Transverse colon (tissue), 3 donors: ENCODE measurements around the gene CRYGS.

Source experiments
- POLR2A ChIP-seq: fragments of 450-650 bp; IDR thresholded peaks from one replicate; pipeline ENCODE4 v1.6.1; 2016; ENCODE audit warnings: antibody characterized with exemption, mild to moderate bottlenecking, moderate library complexity
- POLR2AphosphoS5 ChIP-seq, 3 donors: sonication (generic); formaldehyde crosslinking; IDR thresholded peaks; one replicate each; pipeline ENCODE4 v1.6.1; 2016; ENCODE audit warnings: antibody characterized with exemption in 3 of 3

DNA sequence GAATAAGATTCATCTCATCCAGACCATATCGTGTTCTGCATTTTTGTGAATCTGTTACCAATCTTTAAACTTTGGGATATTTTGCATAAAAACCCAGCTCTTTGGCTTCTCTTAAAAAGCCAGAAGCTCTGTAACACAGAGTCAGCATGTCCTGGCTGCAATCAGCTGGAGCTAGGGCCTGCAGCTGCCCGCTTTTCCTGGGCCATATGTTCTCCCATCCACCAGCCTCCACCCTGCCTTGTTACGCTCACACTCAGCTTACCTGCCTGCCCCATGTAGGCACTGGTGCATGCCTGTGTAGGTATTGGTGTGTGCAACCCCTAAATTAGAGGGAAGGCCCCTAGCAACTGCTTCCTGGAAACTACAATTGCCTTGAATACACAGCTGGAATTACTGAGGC, 48.2 kb downstream of the CRYGS start:
- TF ChIP-seq POLR2AphosphoS5 (IDR thresholded peaks at IDR 0.05) (no peak), POLR2A (no peak)
